Prostate gland (tissue), 2 donors: ENCODE data around the gene DSCAM.

Experiments
- CTCF ChIP-seq, 4 experiments: fragments of 200-600 bp in 2 of 4; fragments of 450-650 bp in 2 of 4; sonication (generic) in 2 of 4; IDR thresholded peaks; 1 replicate in 3 of 4; 2 replicates in 1 of 4; pipeline ENCODE4 v1.5.1; 2016 to 2019; ENCODE audit warnings: antibody characterized with exemption in 4 of 4, mild to moderate bottlenecking in 2 of 4, moderate library complexity in 2 of 4
- POLR2A ChIP-seq: fragments of 450-650 bp; IDR thresholded peaks from one replicate; pipeline ENCODE4 v1.6.1; 2016; ENCODE audit warnings: antibody characterized with exemption, mild to moderate bottlenecking
- POLR2AphosphoS5 ChIP-seq: sonication (generic); formaldehyde crosslinking; IDR thresholded peaks from one replicate; pipeline ENCODE4 v1.6.1; 2017; ENCODE audit warnings: antibody characterized with exemption

- no peak for TF ChIP-seq CTCF (IDR thresholded peaks at IDR 0.05)
- TF ChIP-seq POLR2A, result no peak
- no peak for TF ChIP-seq POLR2AphosphoS5
These were observed 123.6 kb downstream of the DSCAM start for GRCh38 chr21:40723317-40723716.
